MM.1S (cell line): Measurements from ENCODE around the gene AK9.

Experiments
- EZH2 ChIP-seq: fragments of 300-600 bp; sonication (generic); optimal IDR thresholded peaks from 2 replicates; pipeline ENCODE3; 2017; ENCODE audit warnings: low read depth, mild to moderate bottlenecking, antibody characterized with exemption, low read length, mixed read lengths
- TF ChIP-seq, protein P1 (sequence below): fragments of 300-600 bp; sonication (generic); IDR thresholded peaks from 2 replicates; pipeline ENCODE4 v1.5.1; 2016; ENCODE audit warnings: antibody characterized with exemption, low read length, mixed read lengths

DNA sequence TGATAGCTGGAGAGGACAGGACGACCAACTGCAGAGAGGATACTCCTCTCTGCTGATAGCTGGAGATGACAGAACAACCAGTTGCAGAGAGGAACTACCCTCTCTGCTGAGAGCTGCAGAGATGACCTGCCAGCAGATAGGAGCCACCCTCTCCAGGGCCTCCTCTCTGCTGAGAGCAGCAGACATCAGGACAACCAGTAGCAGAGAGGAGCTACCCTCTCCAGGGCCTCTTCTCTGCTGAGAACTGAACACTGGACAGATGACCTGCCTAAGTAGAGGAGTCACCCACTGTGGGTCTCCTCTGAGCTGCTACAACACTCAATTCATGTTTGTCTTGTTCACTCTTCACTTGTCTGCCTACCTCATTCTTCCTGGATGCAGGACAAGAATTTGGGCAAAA is 180.6 kb downstream of the AK9 start:
- TF ChIP-seq EZH2 = no peak
- TF ChIP-seq, protein P1, sequence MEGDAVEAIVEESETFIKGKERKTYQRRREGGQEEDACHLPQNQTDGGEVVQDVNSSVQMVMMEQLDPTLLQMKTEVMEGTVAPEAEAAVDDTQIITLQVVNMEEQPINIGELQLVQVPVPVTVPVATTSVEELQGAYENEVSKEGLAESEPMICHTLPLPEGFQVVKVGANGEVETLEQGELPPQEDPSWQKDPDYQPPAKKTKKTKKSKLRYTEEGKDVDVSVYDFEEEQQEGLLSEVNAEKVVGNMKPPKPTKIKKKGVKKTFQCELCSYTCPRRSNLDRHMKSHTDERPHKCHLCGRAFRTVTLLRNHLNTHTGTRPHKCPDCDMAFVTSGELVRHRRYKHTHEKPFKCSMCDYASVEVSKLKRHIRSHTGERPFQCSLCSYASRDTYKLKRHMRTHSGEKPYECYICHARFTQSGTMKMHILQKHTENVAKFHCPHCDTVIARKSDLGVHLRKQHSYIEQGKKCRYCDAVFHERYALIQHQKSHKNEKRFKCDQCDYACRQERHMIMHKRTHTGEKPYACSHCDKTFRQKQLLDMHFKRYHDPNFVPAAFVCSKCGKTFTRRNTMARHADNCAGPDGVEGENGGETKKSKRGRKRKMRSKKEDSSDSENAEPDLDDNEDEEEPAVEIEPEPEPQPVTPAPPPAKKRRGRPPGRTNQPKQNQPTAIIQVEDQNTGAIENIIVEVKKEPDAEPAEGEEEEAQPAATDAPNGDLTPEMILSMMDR = no peak
